Measurements from ENCODE around the gene CHMP2A. TPM values are rescaled to one million over a fixed set of nuclear protein-coding genes. Genes with fewer than 3 reads are reported as not detected.

Gene CHMP2A
- polyA plus RNA-seq, 1 of the 3 experiments (the other 2 are of a cell fraction): 381 TPM

GRCh38 chr19:58529405-58529804 is 25.5 kb downstream of the CHMP2A start:
- Histone ChIP-seq H3K36me3 (replicated peaks in 1 of 2; ENCODE audit: control insufficient read depth in 1 of 2, insufficient read depth in 2 of 2, low read length in 1 of 2) (no peaks in the 10 kb centered on the region), H3K27ac (ENCODE audit: low read depth in 2 of 2, low read length in 1 of 2) (no peak overlapping the region), H3K27me3 (ENCODE audit: insufficient read depth) (peaks cover 22% of the 10 kb centered on the region; the same call in 1 of the 2 replicates), H3K9me2 (no peaks in the 10 kb centered on the region), H3K4me1 (ENCODE audit: control insufficient read depth in 1 of 2, insufficient read depth in 2 of 2, low read depth in 1 of 2, low read length in 1 of 2) (no peaks in the 10 kb centered on the region; a peak in 1 of 4 replicates), H3F3A (replicated peaks; ENCODE audit: insufficient read depth) (no peaks in the 10 kb centered on the region), H2AFZ (ENCODE audit: low read depth) (no peak overlapping the region), H3K4me2 (no peak overlapping the region), H3K4me3 (ENCODE audit: low read depth in 2 of 2, low read length in 1 of 2) (no peak overlapping the region), H3K9ac (no peak overlapping the region), H3K79me2 (ENCODE audit: insufficient read depth) (no peaks in the 10 kb centered on the region), H3K9me3 (no peaks in the 10 kb centered on the region), H4K20me1 (ENCODE audit: insufficient read depth) (no peaks in the 10 kb centered on the region)
- no peak for DNase-seq
- TF ChIP-seq ELF1 (IDR thresholded peaks at IDR 0.05) (no peak), SIN3A (IDR thresholded peaks at IDR 0.05; ENCODE audit: borderline replicate concordance, low read depth, low read length) (no peak), JUND (IDR thresholded peaks at IDR 0.05) (no peak), CTCF (IDR thresholded peaks at IDR 0.05) (no peak)
- CTCF ChIA-PET: no interaction called here
- WGBS (ENCODE audit: low lambda C conversion rate): 28% methylated on average over 3 of the region's 3 CpGs
- POLR2A ChIA-PET: no interaction called here

GRCh38 chr19:58522709-58523108 is 32.2 kb downstream of the CHMP2A start:
- H3K4me1 ChIP-seq (ENCODE audit: control insufficient read depth in 1 of 2, insufficient read depth in 2 of 2, low read depth in 1 of 2, low read length in 1 of 2): peaks cover 0 to 13% of the 10 kb centered on the region in 2 experiments; a peak in 1 of 4 replicates
- H3K79me2 ChIP-seq (ENCODE audit: insufficient read depth): peaks cover 21% of the 10 kb centered on the region
- H3K9ac ChIP-seq: no peak overlapping the region
- H3K9me3 ChIP-seq: no peaks in the 10 kb centered on the region
- peaks cover 19% of the 10 kb centered on the region for H3F3A ChIP-seq (replicated peaks; ENCODE audit: insufficient read depth)
- no peaks in the 10 kb centered on the region; the same call in 1 of the 2 replicates for H4K20me1 ChIP-seq (ENCODE audit: insufficient read depth)
- no peak overlapping the region for H2AFZ ChIP-seq (ENCODE audit: low read depth)
- 81% methylated on average over 3 of the region's 3 CpGs for WGBS (ENCODE audit: low lambda C conversion rate)
- no peak for DNase-seq
- POLR2A ChIA-PET: no interaction called here
- H3K27me3 ChIP-seq (ENCODE audit: insufficient read depth): no peaks in the 10 kb centered on the region
- H3K27ac ChIP-seq (ENCODE audit: low read depth in 2 of 2, low read length in 1 of 2): no peak overlapping the region
- no peak for TF ChIP-seq ZBTB33 (IDR thresholded peaks at IDR 0.05; ENCODE audit: borderline replicate concordance, low read depth)
- no peak for TF ChIP-seq MXI1 (IDR thresholded peaks at IDR 0.05; ENCODE audit: low read depth, low read length)
- TF ChIP-seq CHD2 (IDR thresholded peaks at IDR 0.05; ENCODE audit: low read length, partially characterized antibody): no peak
- TF ChIP-seq YY1 (IDR thresholded peaks at IDR 0.05; ENCODE audit: low read depth): no peak
- TF ChIP-seq TEAD4 (IDR thresholded peaks at IDR 0.05; ENCODE audit: borderline replicate concordance, insufficient read depth): no peak
- no peak for TF ChIP-seq NFIC (IDR thresholded peaks at IDR 0.05; ENCODE audit: borderline replicate concordance)
- no peak for TF ChIP-seq NRF1 (IDR thresholded peaks at IDR 0.05; ENCODE audit: low read depth, low read length)
- no peak for TF ChIP-seq RXRA (IDR thresholded peaks at IDR 0.05; ENCODE audit: borderline replicate concordance, low read depth)
- H3K36me3 ChIP-seq (replicated peaks in 1 of 2; ENCODE audit: control insufficient read depth in 1 of 2, insufficient read depth in 2 of 2, low read length in 1 of 2): no peaks in the 10 kb centered on the region
- CTCF ChIA-PET: interaction anchor here (1.9 kb wide), 1 partner anchor 32 kb away, joined by 5 read pairs; the partner anchor contains the start of gene CHMP2A
- no peak overlapping the region for H3K4me3 ChIP-seq (ENCODE audit: low read depth in 2 of 2, low read length in 1 of 2)
- no peaks in the 10 kb centered on the region for H3K9me2 ChIP-seq
- H3K4me2 ChIP-seq: no peak overlapping the region

Measured in SK-N-SH (cell line).